ENCODE measurements around the gene CAMLG. TPM values are rescaled to one million over a fixed set of nuclear protein-coding genes. Genes with fewer than 3 reads are reported as not detected.

Gene CAMLG
- total RNA-seq, 1 donor from 2014 or later, result 43.4 TPM

DNA sequence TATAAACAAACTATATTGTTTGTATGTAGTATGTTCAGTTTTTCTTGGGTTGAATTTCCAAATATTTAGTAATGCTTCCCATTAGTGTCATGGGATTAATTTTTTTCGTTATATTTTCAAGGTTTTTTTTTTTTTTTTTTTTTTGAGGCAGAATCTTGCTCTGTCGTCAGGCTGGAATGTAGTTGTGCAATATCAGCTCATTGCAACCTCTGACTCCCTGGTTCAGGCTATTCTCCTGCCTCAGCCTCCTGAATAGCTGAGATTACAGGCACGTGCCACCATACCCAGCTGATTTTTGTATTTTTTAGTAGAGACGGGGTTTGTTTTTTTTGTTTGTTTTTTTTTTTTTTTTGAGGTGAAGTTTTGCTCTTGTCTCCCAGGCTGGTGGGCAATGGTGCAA, 30.9 kb downstream of the CAMLG start:
- H3K27me3 Mint-ChIP-seq (ENCODE audit: low read depth), result no peaks in the 10 kb centered on the region
- no peak for DNase-seq (ENCODE audit: low read depth, low spot score)
- peaks cover 10% of the 10 kb centered on the region for H3K36me3 Mint-ChIP-seq (ENCODE audit: low read depth)
- no peak overlapping the region for H3K4me3 Mint-ChIP-seq
- H3K9me3 Mint-ChIP-seq, result no peaks in the 10 kb centered on the region
- H3K27ac Mint-ChIP-seq (ENCODE audit: unreplicated experiment), result no peak overlapping the region
- H3K4me1 Mint-ChIP-seq, result no peaks in the 10 kb centered on the region
- TF ChIP-seq, protein P1, sequence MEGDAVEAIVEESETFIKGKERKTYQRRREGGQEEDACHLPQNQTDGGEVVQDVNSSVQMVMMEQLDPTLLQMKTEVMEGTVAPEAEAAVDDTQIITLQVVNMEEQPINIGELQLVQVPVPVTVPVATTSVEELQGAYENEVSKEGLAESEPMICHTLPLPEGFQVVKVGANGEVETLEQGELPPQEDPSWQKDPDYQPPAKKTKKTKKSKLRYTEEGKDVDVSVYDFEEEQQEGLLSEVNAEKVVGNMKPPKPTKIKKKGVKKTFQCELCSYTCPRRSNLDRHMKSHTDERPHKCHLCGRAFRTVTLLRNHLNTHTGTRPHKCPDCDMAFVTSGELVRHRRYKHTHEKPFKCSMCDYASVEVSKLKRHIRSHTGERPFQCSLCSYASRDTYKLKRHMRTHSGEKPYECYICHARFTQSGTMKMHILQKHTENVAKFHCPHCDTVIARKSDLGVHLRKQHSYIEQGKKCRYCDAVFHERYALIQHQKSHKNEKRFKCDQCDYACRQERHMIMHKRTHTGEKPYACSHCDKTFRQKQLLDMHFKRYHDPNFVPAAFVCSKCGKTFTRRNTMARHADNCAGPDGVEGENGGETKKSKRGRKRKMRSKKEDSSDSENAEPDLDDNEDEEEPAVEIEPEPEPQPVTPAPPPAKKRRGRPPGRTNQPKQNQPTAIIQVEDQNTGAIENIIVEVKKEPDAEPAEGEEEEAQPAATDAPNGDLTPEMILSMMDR (conservative IDR thresholded peaks at IDR 0.05), result no peak

DNA sequence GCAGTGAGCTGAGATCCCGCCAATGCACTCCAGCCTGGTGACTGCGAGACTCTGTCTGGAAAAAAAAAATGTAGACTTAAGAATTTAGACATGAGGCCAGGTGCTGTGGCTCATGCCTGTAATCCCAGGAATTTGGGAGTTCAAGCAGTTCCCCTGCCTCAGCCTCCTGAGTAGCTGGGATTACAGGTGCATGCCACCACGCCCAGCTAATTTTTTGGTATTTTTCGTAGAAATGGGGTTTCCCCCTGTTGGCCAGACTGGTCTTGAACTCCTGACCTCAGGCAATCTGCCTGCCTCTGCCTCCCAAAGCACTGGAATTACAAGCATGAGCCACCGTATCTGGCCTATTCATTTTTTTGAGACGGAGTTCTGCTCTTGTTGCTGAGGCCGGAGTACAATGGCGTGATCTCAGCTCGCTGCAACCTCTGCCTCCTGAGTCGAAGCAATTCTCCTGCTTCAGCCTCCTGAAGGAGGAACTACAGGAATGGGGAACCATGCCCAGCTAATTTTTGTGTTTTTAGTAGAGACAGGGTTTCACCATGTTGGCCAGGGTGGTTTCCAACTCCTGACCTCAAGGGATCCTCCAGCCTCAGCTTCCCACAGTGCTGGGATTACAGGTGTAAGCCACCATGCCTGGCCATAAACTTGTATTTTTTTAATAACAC, 34.2 kb downstream of the CAMLG start:
- Mint-ChIP-seq H3K4me3 (no peak overlapping the region), H3K9me3 (no peaks in the 10 kb centered on the region), H3K27me3 (ENCODE audit: low read depth) (no peaks in the 10 kb centered on the region), H3K27ac (ENCODE audit: unreplicated experiment) (no peak overlapping the region), H3K36me3 (ENCODE audit: low read depth) (peaks cover 7% of the 10 kb centered on the region), H3K4me1 (no peaks in the 10 kb centered on the region)
- TF ChIP-seq, protein P1 (conservative IDR thresholded peaks at IDR 0.05), result no peak
- no peak for DNase-seq (ENCODE audit: low read depth, low spot score)

DNA sequence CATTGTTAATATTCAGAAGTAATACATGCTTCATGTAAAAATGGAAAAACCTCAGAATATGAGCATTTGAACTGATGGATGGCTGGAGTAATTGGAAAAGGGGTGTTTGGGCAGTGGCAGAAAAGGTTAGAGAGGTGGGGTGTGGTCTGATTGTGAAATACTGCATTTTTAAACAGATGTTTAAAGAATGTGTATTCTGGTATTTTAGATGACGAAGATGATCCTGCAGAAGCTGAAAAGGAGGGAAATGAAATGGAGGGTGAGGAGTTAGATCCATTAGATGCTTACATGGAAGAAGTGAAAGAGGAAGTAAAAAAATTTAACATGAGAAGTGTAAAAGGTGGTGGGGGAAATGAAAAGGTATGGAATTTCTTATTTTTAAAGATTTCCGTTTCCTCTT, 39.0 kb downstream of the CAMLG start:
- TF ChIP-seq, protein P1 (conservative IDR thresholded peaks at IDR 0.05), result no peak
- peaks cover 9% of the 10 kb centered on the region for H3K36me3 Mint-ChIP-seq (ENCODE audit: low read depth)
- no peak overlapping the region for H3K4me3 Mint-ChIP-seq
- DNase-seq (ENCODE audit: low read depth, low spot score), result no peak
- no peaks in the 10 kb centered on the region for H3K9me3 Mint-ChIP-seq
- H3K4me1 Mint-ChIP-seq, result no peaks in the 10 kb centered on the region
- H3K27me3 Mint-ChIP-seq (ENCODE audit: low read depth), result no peaks in the 10 kb centered on the region
- H3K27ac Mint-ChIP-seq (ENCODE audit: unreplicated experiment), result no peak overlapping the region

DNA sequence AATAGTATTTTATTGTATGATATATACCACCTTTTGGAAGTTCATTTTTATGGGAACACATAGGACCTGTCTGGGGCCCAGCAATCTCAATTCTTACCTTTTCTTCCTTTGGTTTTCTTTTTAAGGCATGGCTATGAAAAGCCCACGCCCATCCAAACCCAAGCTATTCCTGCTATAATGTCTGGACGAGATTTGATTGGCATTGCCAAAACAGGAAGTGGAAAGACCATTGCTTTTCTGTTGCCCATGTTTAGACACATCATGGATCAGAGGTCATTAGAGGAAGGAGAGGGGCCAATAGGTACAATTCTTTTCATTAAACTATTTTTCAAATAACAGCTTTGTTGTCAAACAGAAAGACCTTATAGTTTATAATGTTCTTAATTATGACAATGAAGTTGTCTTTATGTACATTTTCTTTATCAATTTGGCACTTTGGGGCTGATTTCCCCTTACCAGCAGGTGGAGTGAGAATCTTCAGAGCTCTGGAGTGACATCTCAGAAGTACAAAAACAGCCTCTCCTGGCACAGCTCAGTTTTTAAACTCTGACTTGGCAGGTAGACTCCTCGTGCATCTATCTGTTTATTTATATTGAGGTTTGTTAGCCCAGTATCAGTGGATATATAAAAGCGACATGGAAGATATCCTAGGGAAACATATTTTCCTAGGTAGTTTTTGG, 46.0 kb downstream of the CAMLG start:
- DNase-seq (ENCODE audit: low read depth, low spot score), result no peak
- H3K9me3 Mint-ChIP-seq, result no peaks in the 10 kb centered on the region
- H3K4me1 Mint-ChIP-seq, result no peaks in the 10 kb centered on the region
- H3K4me3 Mint-ChIP-seq, result no peak overlapping the region
- H3K36me3 Mint-ChIP-seq (ENCODE audit: low read depth), result peaks cover 17% of the 10 kb centered on the region
- no peaks in the 10 kb centered on the region for H3K27me3 Mint-ChIP-seq (ENCODE audit: low read depth)
- TF ChIP-seq, protein P1 (conservative IDR thresholded peaks at IDR 0.05), result peak; percentile 38
- H3K27ac Mint-ChIP-seq (ENCODE audit: unreplicated experiment), result no peak overlapping the region

DNA sequence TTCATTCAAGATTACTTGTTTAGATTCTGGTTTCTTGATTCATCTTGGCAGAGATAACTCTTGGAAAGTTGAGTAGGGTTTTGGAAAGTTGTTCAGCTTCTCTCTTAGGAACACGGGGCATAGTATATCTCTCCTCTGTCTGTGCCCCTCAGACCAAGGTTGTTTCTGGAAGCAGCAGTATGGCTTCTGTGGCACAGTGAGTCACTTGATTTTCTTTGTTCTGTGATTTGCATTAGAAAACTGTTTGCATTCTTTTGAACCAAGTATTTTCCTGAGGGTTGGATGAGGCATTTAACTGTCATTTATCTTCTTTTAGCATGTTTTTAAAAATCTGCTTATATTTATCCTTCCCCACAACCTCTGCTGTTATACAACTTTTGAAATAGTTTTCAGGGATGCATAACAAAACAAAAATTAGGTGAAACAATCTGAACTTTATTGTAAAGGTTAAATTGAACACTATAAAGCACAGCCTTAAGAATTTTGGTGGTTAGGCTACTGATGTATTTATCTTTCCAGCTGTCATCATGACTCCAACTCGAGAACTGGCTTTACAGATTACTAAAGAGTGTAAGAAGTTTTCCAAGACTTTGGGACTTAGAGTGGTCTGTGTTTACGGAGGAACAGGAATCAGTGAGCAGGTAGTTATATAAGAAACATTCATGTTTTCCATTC, 46.7 kb downstream of the CAMLG start:
- Mint-ChIP-seq H3K27ac (ENCODE audit: unreplicated experiment) (no peak overlapping the region), H3K4me3 (no peak overlapping the region), H3K4me1 (no peaks in the 10 kb centered on the region), H3K36me3 (ENCODE audit: low read depth) (peaks cover 19% of the 10 kb centered on the region), H3K27me3 (ENCODE audit: low read depth) (no peaks in the 10 kb centered on the region), H3K9me3 (no peaks in the 10 kb centered on the region)
- DNase-seq (ENCODE audit: low read depth, low spot score), result no peak
- TF ChIP-seq, protein P1 (conservative IDR thresholded peaks at IDR 0.05), result no peak

All from neural crest cell (in vitro differentiated cells).